ENCODE results near the gene RSAD2.

DNA sequence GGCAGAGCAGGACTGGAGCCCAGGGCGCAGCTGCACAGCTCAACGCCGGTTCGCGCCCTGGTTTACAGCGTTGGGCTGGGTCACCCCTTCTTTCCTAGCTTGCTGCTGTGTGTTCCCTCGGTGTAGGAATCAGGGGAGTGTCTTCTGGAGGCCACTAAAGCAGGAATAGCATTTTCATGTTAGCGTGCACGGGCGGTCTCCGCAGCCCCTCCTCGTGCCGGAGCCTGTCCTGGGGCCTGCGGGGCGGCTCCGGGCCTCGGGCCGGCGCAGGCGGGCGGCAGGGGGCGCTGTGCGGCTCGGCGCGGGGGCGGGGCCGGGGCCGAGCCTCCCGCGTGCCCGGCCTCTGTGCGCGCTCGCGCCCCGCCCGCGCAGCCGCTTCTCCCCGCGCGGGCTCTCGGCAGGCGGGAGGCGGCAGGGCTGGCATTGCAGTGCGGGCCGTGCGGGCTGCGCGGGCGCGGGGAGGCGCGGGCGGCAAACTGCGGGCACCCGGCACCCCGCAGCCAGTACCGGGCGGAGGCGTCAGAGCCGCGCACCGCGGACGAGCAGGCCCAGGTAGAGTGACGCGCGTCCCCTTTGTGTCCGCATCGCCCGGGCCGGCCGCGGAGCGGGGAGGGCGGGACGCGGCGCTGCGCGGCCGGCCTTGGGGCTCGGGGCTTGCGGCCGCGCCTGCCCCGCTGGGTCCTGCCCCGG, 39.6 kb downstream of the RSAD2 start, which contains the start of gene RNF144A:
- TF ChIP-seq POLR2A (IDR thresholded peaks at IDR 0.05; ENCODE audit: low read depth, low read length) = no peak
- no peak for TF ChIP-seq TAF1 (IDR thresholded peaks at IDR 0.05; ENCODE audit: borderline replicate concordance, low read depth, low read length)
- no peak for TF ChIP-seq POLR2AphosphoS5 (IDR thresholded peaks at IDR 0.05; ENCODE audit: low read depth, low read length)
